ENCODE measurements around the gene GATAD1. TPM values are rescaled to one million over a fixed set of nuclear protein-coding genes. Genes with fewer than 3 reads are reported as not detected.

GATAD1 gene
- total RNA-seq, 1 experiment from 2014 or later, result 19.4 TPM

DNA sequence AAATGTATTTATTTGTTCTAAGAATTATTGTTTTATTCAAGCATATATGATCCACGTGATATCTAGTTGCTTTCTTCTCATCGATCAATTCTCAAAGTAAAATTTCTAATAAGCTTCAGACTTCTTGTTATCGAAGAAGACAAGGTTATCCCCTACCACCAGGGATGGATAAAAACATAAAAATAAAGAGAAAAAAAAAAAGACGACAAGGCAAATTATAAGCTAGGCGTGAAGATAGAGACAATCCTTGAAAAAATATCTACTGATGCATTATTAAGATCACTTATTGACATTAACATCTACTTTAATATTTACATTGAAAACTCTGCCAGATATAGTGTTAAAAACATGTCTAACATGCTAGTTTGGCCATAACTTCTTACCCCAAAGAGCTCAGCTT, 61.7 kb downstream of the GATAD1 start:
- no peak overlapping the region for H3K4me3 ChIP-seq (ENCODE audit: low read depth, low read length, poor library complexity, severe bottlenecking)
- BruUV-seq (replicated peaks), result no TSS peak
- H3K27me3 ChIP-seq (replicated peaks; ENCODE audit: insufficient read depth, low read depth, low read length, poor library complexity), result no peaks in the 10 kb centered on the region
- ChIA-PET POLR2A (ENCODE audit: low non-redundant PET) (no interaction called here), CTCF (no interaction called here)
- H3K4me1 ChIP-seq (ENCODE audit: insufficient read depth, low read length, poor library complexity, severe bottlenecking), result no peaks in the 10 kb centered on the region
- intact Hi-C loops (cut with micrococcal nuclease; ENCODE audit: unreplicated experiment), result no loop called here
- TF ChIP-seq EZH2 (IDR thresholded peaks at IDR 0.05; ENCODE audit: borderline replicate concordance, low read depth, low read length, poor library complexity, severe bottlenecking), result no peak
- TF ChIP-seq, protein P1, sequence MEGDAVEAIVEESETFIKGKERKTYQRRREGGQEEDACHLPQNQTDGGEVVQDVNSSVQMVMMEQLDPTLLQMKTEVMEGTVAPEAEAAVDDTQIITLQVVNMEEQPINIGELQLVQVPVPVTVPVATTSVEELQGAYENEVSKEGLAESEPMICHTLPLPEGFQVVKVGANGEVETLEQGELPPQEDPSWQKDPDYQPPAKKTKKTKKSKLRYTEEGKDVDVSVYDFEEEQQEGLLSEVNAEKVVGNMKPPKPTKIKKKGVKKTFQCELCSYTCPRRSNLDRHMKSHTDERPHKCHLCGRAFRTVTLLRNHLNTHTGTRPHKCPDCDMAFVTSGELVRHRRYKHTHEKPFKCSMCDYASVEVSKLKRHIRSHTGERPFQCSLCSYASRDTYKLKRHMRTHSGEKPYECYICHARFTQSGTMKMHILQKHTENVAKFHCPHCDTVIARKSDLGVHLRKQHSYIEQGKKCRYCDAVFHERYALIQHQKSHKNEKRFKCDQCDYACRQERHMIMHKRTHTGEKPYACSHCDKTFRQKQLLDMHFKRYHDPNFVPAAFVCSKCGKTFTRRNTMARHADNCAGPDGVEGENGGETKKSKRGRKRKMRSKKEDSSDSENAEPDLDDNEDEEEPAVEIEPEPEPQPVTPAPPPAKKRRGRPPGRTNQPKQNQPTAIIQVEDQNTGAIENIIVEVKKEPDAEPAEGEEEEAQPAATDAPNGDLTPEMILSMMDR (conservative IDR thresholded peaks at IDR 0.05; ENCODE audit: low read depth, low read length), result no peak
- H3K36me3 ChIP-seq (ENCODE audit: insufficient read depth, low read length, poor library complexity, severe bottlenecking), result no peaks in the 10 kb centered on the region
- no peaks in the 10 kb centered on the region for H3K9me3 ChIP-seq (ENCODE audit: low read depth, low read length, poor library complexity, severe bottlenecking)
- H3K27ac ChIP-seq (ENCODE audit: low read depth, low read length, poor library complexity, severe bottlenecking), result no peak overlapping the region
- no peak for DNase-seq (ENCODE audit: low spot score)

Other genes starting within 250 kb of the GATAD1 start
- gene KRIT1, start 201.6 kb upstream of the GATAD1 start, total RNA-seq (2021), result 41.3 and 45.7 TPM in 2 replicates
- 41.2 and 42.1 TPM in 2 replicates for gene ANKIB1, start 201.5 kb upstream of the GATAD1 start, total RNA-seq (2021)
- not detected in 2 replicates for gene ERVW-1, start 30.5 kb downstream of the GATAD1 start, total RNA-seq (2021)
- gene PEX1, start 81.0 kb downstream of the GATAD1 start, total RNA-seq (2021), result 9.0 and 15.9 TPM in 2 replicates
- 12.1 and 14.4 TPM in 2 replicates for gene RBM48, start 81.3 kb downstream of the GATAD1 start, total RNA-seq (2021)
- 32.7 and 39.7 TPM in 2 replicates for gene FAM133B, start 142.9 kb downstream of the GATAD1 start, total RNA-seq (2021)

All from A673 (cell line).